ENCODE data around the gene TNP1. TPM values are rescaled to one million over a fixed set of nuclear protein-coding genes. Genes with fewer than 3 reads are reported as not detected.

TNP1 gene
- total RNA-seq, 4 donors from 2014 or later: not detected

DNA sequence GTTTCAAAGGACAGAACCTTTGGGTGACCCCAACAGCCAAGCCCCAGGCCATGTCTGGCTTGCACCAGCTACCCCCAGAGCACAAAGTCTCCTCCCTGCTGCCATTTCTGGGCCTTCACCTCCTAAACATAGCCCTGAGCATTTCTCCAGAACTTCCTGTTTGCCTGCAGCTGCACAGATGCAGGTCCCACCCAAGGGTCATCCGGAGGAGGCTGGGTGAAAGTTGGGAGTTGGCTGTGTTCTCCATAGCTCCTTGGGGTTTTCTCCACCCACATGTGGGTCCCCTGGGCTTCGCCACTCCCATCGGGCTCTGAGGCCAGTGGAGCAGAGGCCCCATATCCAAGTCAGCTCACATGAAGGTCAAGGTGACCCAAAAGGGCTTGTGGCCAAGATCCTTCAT is 4.3 kb downstream of the TNP1 start:
- Histone ChIP-seq H3K4me1 (peaks cover 0 to 3% of the 10 kb centered on the region in 2 donors), H3K36me3 (no peaks in the 10 kb centered on the region), H3K4me3 (no peak overlapping the region), H3K27me3 (no peaks in the 10 kb centered on the region), H3K27ac (peak overlapping the region; percentile 67 to 71), H3K9me3 (no peaks in the 10 kb centered on the region)
- peak; percentile 76 to 77 for DNase-seq
- intact Hi-C loops (cut with DNase I; ENCODE audit: low total_unique reads): no loop called here
- TF ChIP-seq CTCF (IDR thresholded peaks at IDR 0.05) (no peak), POLR2A (IDR thresholded peaks at IDR 0.05) (no peak)

DNA sequence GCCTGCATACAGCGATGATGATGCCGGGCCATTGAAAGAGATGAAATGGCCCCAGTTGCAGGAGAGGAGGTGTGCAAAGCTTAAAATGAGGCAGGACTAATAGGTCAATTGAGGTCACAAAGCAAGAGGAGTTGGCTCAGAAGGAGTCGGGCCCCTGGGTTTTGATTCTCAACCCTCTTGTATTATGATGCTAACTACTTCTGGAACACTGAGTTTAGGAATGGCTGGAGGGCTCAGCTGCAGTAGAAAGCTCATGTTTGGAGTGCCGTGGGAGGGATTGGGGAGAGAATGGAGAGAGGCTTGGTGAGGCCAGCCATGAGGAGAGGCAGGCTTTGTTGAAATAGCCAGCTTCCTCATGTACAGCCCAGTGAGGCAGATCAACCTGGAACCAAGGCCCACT is 4.8 kb downstream of the TNP1 start:
- Histone ChIP-seq H3K9me3 (no peaks in the 10 kb centered on the region), H3K4me1 (peaks cover 0 to 3% of the 10 kb centered on the region in 2 donors), H3K4me3 (no peak overlapping the region), H3K27me3 (no peaks in the 10 kb centered on the region), H3K36me3 (no peaks in the 10 kb centered on the region), H3K27ac (peak overlapping the region; percentile 36 to 71)
- DNase-seq: no peak
- intact Hi-C loops (cut with DNase I; ENCODE audit: low total_unique reads): no loop called here
- TF ChIP-seq CTCF (IDR thresholded peaks at IDR 0.05) (no peak), POLR2A (IDR thresholded peaks at IDR 0.05) (no peak)

GRCh38 chr2:216851486-216852090 is 8.3 kb downstream of the TNP1 start:
- Histone ChIP-seq H3K27me3 (no peaks in the 10 kb centered on the region), H3K4me3 (no peak overlapping the region), H3K36me3 (no peaks in the 10 kb centered on the region), H3K27ac (peak overlapping the region; percentile 41 to 55), H3K4me1 (peaks cover 0 to 3% of the 10 kb centered on the region in 2 donors), H3K9me3 (no peaks in the 10 kb centered on the region)
- TF ChIP-seq POLR2A (IDR thresholded peaks at IDR 0.05) (no peak), CTCF (IDR thresholded peaks at IDR 0.05) (no peak)
- intact Hi-C loops (cut with DNase I; ENCODE audit: low total_unique reads): no loop called here
- no peak for DNase-seq

GRCh38 chr2:216850665-216851322 is 9.1 kb downstream of the TNP1 start:
- Histone ChIP-seq H3K9me3 (no peaks in the 10 kb centered on the region), H3K27me3 (no peaks in the 10 kb centered on the region), H3K4me3 (no peak overlapping the region), H3K4me1 (no peaks in the 10 kb centered on the region), H3K36me3 (no peaks in the 10 kb centered on the region), H3K27ac (peak overlapping the region; percentile 41 to 55)
- TF ChIP-seq CTCF (IDR thresholded peaks at IDR 0.05): no peak
- TF ChIP-seq POLR2A (IDR thresholded peaks at IDR 0.05): no peak
- intact Hi-C loops (cut with DNase I; ENCODE audit: low total_unique reads): no loop called here
- no peak for DNase-seq

GRCh38 chr2:216849987-216850386 is 9.9 kb downstream of the TNP1 start:
- intact Hi-C loops (cut with DNase I; ENCODE audit: low total_unique reads): no loop called here
- DNase-seq: no peak
- Histone ChIP-seq H3K36me3 (no peaks in the 10 kb centered on the region), H3K4me3 (no peak overlapping the region), H3K27me3 (no peaks in the 10 kb centered on the region), H3K4me1 (no peaks in the 10 kb centered on the region), H3K27ac (peak overlapping the region; percentile 41 to 55), H3K9me3 (no peaks in the 10 kb centered on the region)
- TF ChIP-seq CTCF (IDR thresholded peaks at IDR 0.05): no peak

Measured in uterus (tissue), 4 donors.